HG02943 (cell line): Measurements from ENCODE around the gene MYO1A.
"Not testable (repeated sequence)": the region's sequence is repeated elsewhere in the genome, so short reads cannot be mapped to it uniquely, and the experiment has no call there.

Experiments used
- ATAC-seq: cut with Tn5 transposase; IDR thresholded peaks from one replicate; pipeline ENCODE4 v1.9.1; 2021; ENCODE audit warnings: mild to moderate bottlenecking, low read depth, moderate library complexity; ENCODE audit not compliant: unreplicated experiment

The MYO1A gene

DNA sequence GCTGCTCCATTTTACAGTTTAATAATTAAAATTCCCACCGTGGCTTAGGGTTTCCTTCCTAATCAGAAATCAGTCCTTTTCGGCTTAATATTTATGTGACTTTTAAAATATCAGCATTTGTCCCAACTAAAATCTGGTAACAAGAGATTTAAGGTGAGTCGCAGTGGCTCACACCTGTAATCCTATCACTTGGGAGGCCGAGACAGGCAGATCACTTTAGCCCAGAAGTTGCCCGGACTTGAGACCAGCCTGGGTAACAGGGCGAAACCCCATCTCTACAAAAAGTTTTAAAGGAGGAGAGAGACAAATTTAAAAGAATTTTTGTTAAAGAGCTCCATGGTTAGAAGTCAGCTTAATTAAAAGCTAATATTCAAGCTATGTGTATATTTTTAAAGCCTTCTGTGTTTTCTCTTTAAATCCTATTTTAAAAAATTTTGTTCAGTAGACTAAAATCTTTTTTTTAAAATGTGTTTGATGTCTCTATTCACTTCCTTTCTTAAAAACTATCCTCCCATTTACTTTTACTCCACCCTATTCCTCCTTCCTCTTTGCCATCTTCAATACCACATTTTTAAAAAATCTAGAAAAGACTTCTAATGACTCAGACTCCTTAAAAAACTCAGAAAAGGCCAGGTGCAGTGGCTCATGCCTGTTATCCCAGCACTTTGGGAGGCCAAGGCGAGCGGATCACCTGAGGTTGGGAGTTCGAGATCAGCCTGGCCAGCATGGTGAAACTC is 29.8 kb downstream of the MYO1A start:
- no peak for ATAC-seq

DNA sequence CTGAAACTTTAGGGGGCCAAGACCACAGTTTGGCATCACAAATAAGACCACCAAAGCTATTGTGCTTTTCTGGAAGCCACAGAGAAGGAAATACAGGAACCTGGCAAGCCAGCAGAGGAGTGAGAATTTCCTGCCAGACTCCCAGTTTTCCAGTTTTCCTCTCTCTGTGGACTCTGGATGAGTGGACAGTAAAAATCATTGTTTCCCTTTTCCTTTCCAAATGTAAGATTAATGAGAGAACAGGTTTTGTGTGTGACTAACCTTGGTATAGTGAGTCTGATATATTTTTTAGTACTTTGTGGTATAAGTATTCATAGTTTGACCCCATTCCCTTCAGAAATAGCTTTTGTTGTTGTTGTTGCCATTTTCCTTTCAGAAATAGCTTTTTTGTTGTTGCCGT is 31.0 kb downstream of the MYO1A start:
- ATAC-seq, result no peak

DNA sequence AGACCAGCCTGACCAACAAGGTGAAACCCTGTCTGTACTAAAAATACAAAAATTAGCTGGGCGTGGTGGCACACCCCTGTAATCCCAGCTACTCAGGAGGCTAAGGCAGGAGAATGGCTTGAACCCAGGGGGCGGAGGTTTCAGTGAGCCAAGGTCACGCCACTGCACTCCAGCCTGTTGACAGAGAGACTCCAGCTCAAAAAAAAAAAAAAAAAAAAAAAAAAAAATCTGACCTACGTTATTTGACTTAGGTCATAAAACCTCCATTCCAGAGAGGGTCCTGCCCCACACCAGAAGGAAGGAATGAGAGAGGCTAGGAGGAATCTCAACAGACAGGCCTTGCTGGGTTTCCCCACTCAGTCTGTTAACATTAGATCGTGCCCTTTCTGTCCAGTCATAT is 31.6 kb downstream of the MYO1A start:
- not testable (repeated sequence) for ATAC-seq

DNA sequence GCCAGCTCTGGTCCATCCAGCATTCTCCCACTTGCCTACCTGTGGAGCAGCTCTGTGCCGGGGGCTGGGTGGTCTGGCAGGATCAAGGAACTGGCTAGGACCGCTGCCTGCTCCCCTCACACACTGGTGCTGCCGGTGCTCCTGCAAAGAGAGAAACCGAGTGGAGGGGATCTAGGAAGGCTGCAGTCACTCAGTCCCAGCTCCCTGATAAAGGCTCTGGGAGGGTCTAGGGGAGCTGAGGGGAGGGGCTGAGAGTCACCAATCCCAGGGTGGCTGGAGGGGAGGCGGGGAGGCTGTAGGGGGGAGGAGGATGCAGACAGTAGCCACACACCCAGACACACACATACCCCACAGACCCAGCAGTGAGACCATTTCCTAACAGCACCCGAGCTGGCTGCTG is 33.6 kb downstream of the MYO1A start, which contains the start of gene TAC3:
TSS of gene TAC3 (minus strand) at position 182 of the 400 bp plus-strand sequence. CDS start 732 bp downstream, outside the sequence.
- no peak for ATAC-seq

DNA sequence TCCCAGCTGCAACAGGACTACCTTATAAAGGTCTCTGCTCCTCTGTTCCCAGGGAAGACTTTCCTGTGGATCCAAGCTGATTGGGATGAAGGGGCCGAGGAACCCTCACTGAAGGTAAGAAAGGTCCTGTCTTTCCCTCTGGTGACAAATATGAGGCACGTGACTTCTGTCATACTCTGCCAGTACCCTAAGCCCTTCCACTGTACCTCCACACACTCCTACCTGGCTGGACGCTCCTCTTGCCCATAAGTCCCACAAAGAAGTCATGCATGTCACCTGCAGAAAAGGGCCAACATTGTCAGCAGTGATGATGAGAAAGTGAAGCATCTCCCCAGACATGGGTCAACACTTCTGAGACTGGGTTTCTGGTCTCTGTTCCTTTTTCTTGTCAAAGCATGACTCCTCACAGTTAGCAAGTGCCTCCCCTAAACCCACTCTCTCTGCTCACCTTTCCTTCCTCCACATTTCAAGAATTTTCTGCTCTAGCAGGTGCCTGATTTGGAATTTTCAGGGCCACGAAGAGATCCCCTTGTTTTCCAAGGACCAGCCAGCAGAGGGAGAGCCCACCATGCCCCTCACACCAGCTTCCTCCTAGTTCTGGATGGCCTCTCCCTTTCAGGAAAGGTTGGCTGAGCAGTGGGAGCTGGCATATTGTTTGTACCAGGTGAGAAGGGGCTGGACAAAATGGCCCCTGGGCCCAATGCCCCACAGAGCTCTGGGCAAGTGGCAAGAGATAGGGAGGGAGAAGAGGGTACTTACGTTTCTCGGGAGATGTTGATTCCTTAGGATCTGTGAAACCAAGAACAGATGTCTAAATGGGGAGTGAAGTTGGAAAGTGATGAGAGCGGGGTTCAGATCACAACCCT is 37.1 kb downstream of the MYO1A start:
- no peak for ATAC-seq

DNA sequence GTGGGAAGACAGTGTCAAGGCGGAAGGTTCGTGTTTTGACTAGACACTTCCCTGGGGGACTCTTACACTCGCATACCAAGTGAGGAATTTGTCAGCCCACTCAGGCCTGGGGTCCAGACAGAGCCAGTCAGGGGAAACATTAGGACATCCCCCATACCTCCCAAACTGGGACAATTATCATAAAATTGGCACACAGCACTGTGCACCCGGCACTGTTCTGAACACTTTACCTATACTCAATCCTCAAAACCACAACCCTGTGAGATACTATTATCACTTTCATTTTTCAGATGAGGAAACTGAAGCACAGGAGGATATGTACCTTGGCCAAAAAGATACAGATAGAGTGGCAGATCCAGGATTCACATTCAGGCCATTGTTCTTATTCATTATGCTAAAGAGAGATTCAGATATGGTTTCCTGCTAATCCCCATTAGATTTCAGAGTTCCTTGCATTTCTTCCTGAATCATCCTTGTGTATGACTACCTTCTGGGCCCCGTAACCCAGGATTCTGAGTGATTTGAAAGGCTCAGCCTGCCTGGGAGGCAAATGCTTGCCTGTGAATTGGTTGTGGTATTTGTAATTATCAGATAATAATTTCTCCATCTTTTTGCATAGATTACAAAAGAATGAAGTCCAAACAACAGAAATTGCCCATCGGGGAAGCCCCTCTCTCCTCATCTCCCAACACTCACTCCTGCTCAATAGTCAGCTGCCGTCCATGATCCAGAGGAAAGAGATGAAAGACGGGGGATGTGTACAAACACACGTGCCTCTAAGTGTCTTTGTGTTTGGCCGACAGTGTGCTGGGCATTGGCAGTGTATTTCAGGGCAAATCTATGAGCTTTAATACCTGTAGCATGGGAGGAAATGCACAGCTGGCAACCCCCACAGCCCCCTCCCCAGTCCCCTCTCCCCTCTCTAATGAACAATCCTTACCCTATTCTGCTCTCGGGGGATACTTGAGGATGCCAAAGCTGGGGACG is 38.2 kb downstream of the MYO1A start:
- no peak for ATAC-seq

DNA sequence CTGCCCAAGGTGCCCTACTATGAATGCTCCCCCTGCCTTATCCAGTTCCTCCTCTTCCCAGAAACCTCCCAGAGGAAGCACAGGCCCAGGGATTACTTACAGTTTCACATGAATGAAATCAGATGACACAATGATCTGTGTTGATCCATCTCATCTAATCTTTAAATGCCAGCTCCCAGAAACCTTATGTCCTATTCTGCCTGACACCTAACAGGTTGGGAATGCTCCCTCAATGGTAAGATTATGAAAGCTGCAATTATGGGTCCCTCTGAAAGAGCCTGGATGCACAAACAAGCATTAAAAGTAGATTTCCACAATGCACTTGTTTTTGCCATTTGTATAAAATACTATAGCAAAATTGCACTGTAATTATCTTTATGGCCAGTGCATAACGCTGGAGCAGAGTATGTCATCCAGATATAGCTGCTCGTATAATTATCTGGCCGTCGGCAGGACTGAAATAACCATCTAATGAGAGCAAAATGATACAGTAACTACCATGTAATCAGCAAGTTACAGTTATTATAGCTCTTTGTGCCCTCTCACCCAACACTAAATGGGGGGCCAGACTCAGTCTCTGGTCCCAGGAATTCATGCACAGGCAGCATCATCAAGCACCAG is 39.2 kb downstream of the MYO1A start:
- ATAC-seq, result no peak

DNA sequence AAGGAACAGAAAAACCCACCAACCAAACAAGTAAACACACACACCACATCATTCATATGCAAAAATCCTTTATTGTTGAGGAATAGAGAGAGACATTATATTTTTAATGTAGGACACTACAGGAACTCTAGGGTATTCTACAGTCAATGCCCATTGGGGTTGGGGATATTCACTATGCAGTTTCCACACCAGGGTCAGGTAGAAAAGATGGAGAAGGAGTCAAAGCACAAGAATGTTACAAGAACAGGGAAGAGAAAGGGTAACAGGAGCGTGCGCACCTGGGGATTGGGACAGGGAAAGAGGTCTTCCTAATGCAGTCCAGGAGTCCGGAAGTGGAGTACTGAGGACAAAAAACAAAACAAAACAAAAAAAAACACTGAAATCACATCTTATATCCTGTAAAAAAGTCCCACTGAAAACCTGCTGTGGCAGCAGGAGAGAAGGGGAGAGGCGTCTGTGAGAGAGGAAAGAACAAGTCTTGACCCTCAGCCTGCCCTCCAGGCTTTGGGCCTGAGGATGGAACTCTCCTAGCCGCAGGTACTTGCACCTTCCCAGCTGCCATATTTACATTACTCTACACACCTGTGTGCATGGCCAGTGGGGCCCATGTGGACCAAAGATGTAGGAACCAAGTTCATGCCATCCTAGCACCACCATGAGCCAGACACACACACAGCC is 39.8 kb downstream of the MYO1A start:
- no peak for ATAC-seq

DNA sequence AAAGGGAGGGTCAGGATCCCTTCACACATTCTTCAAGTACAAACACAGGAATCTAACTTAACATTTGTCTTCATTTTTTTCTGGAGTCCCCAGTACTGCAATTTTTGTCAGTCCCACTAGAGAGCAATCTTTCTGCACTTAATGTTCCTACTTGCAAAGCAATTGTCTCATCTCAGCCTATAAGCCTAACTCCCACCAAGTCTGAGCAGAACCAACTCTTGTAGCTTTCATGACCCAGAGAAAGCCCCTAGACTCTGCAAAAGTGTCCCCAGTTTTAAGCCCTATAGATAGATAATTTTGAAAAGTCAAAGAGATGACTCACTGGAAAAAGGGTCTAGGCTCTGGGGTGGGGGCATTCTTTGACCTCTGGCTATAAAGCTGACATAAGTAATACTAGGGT is 41.8 kb downstream of the MYO1A start:
- no peak for ATAC-seq

DNA sequence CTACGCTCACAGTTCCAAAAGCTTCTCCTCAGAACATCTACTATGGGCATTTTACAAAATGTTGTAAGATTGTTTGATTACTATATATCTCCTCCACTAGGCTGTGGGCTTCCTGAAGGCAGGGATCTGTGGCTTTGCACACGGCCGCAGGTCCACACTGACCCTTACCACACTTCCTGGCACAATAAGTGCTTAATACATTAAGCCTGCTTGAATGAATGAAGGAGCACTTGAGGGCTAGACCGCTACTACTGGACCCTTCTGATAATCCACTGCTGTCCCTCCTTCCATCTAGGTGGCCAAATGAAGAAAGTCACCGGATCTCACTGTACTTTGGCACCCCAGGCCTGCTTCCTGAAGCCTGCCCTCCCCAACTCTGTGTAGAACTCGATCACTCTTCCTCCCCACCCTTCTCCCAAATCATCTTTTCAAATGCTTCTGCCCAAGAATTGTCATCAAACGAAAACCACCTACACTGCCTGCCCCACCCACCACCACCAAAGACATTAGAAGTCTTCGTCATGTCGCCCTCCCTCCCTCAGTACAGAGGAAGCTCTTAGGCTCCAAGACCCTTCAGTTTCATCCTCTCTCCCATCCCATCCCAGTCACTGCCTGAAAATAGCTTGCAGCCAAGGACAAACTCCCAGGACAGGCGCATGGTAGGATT is 43.0 kb downstream of the MYO1A start:
- no peak for ATAC-seq

DNA sequence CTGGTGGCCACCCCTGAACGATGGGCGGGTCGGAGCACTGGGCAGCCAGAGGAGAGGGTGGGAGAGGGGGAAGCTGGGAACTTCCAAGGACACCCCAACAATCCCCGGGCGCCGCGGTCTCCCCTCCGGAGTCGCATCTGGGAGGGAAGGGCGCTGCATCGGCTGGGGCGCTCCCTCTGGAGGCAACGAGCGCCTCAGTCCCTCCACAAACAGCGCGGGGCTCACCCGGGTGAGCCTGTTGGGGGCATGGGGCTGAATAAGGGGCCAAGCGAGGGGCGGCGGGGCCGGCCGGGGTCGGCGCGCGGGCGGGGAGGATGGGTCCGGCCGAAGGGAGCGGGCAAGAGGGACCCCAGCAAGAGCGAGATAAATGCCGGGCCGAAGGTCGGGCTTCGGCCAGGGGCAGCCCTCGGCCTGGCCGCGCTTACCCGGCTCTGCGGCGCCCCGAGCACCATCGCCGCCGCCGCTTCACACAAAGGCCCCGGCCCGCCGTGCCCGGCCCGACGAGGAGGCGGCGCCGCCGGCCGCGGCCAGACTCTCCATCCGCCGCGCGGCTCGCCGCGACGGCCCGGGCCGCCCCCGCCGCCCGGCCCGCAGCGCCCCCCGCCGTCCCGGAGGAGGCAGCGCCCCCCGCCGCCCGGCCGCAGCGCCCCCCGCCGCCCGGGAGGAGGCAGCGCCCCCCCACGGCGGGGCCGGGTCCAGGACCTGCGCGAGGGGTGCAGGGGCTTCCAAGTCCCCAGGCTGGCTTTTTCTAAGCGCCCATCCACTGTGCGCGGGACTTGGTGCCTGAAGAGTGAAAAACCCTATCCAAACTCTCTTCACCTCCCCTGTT is 43.7 kb downstream of the MYO1A start, which contains the start of gene ZBTB39:
TSS of gene ZBTB39 (minus strand) at position 567 of the 829 bp plus-strand sequence. CDS start 1,629 bp downstream, outside the sequence.
- no peak for ATAC-seq

DNA sequence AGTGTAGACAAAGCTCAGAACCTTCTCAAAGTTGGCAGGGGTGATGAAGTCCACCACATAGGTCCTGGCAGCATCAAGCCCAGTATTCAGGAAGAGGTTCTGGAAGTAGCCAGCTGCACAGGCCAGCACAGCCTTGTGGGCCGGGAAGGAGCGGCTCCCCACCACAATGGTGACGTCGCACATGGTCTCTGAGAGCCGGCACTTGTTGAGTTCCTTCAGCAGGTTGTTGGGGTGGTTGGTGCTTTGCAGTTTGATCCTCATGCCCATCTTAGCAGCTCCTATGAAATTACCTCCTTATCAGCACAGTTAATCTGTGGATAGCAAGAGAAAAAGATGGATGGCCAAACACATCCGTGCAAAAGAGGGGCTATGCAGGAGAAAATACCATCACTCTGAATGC is 45.3 kb downstream of the MYO1A start:
- ATAC-seq, result no peak

DNA sequence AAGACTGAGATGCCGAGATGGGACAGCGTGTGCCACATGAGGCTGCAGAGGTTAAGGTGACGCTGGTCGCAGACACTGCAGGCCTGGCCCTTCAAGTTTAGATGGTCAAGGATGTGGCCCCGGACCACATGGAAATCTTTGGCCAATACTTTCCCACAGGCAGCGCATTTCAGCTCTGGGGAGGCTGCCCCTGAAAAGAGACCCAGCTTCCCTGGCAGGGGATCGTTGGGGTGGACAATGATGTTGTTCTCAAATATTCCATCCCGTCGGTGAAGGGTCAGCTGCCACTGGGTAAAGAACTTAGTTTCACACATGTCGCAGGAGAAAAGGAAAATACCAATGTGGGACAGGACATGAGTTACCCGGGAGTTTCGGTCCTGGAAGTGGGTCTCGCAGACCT is 46.5 kb downstream of the MYO1A start:
- ATAC-seq, result no peak

DNA sequence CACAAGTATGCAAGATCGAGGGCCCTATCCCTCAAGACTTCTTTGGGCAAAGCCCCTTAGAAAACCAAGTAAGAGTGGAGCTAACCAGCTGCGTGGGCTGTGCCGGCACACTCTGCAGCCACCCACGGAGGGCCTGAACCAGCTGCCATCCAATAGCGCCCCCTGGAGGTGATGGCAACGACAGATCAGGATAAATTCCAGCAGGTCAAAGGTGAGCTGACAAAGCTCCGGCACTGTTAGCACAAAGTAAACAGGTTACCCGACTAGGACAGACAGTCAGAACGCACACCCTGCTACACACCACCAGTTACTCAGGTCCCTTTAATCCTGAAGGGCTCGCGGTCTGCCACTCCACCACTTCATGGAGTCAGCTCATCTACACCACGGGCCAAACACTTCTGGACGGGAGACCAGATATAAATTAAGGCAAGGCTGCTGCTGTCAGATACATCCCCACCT is 48.5 kb downstream of the MYO1A start:
- no peak for ATAC-seq

DNA sequence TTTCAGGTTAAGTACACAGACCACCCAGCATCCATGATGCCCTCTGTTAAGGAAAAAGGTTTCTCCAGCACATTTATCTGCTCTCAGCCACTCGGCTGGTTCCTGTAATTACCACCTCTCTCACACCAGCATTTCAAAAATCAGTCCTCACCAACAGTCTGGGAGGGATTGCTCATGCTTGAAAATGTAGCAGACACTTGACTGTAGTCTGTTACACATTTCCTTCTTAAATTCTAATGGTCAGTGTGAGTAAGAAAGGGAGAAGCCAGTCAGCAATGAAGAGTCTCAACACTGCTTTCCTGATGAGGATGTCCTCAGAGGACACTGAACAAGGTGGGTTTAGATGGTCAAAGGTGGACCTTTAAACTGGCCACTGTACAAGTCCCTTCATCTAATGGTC is 49.5 kb downstream of the MYO1A start:
- ATAC-seq, result no peak

DNA sequence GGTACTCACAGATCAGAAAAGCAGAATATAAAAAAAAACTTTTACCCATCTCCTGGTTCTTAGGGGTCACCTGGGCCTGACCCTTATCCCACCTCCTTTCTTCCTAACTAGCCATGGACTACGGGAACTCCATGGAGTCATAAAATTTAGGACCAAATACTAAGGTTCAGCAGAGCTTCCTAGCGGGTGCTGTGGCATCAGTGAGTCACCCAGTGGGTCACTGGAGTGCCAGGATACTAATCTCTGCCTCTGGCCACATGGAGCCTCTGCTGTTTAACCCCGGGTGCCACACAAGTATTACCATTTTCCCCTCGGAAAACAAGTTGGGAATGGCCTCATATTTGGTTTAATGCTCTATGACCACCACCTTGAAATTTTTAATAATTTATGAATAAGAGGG is 50.5 kb downstream of the MYO1A start:
- ATAC-seq, result no peak

DNA sequence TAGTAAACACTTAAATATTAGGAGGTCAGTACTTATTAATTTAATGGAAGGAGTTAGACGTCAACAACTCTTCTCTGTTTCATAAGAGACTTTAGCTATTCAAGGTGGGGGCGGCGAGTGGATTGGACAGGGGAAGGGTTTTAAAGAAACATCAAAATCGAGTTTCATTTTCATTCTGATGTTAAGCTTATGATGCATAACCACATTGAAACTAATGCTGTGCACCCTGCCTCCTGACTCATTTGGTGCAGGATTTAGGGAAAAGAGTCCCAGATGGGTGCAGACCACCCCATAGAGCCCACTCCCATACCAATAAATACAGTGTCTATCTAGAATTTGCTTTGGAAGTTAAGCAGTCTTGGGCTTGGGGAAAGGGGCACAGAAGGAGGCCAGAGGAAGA is 50.9 kb downstream of the MYO1A start:
- no peak for ATAC-seq

DNA sequence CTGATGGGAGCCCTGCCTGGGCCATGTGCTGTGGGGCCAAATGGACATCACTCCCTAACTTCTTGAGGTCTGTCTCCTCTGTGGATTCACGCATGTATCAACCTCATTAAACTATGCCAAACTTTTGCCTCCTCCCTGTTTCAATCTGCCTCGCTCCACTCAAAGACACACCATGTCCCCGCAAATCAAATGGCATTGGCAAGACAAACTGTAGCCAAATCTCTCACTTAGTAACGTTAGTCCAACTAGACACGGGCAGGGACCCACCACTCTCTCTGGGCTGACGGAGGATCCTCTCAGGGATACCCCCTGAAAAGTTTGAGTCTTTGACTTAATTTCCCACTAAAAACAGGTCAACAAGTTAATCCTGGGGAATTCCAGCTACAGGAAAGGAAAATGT is 51.6 kb downstream of the MYO1A start:
- no peak for ATAC-seq
